ENCODE data around the gene ARMC5.

The ARMC5 gene

DNA sequence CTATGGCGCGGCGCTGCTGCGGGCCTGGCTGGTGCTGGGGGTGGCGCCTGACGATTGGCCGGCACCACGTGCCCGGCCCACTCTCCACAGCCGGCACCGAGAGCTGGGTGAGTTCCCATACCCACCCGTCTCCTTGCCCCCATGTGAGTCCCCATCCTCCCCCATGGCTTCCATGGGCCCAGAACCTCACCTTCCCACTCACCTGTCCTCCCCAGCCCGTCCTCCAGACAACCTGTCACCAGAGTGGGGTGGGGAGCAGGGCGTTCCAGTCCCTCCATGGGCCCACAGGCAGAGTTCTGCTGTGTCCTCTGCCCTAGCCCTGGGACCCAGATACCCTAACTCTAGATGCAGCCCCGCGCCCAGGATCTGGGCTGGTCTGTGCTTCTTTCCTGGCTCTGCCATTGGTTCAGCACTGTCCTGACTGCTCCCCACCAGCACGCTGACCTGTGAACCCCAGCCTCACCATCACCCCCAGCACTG is 5.5 kb downstream of the ARMC5 start:
- no peak overlapping the region for H3K27ac ChIP-seq (ENCODE audit: low read depth, low read length)
- no peaks in the 10 kb centered on the region; the same call in 1 of the 2 replicates for H3K27me3 ChIP-seq (ENCODE audit: control insufficient read depth, low read length)
- H3K4me2 ChIP-seq (ENCODE audit: low read length), result no peak overlapping the region
- peaks cover 6% of the 10 kb centered on the region for H4K20me1 ChIP-seq (ENCODE audit: control insufficient read depth, insufficient read depth, low read depth, low read length)
- peaks cover 18% of the 10 kb centered on the region for H3K4me1 ChIP-seq (ENCODE audit: control insufficient read depth, low read length)
- no peaks in the 10 kb centered on the region for H3K9me3 ChIP-seq (ENCODE audit: control insufficient read depth, insufficient read depth, low read length)
- H3K79me2 ChIP-seq (ENCODE audit: control insufficient read depth, low read length), result 0 out of 2 replicates have a peak, but pooled peaks cover 4% of the 10 kb centered on the region
- no peak overlapping the region for H3K4me3 ChIP-seq (ENCODE audit: low read length)
- no peaks in the 10 kb centered on the region for H3F3A ChIP-seq (ENCODE audit: control insufficient read depth, insufficient read depth)
- TF ChIP-seq, protein P1, sequence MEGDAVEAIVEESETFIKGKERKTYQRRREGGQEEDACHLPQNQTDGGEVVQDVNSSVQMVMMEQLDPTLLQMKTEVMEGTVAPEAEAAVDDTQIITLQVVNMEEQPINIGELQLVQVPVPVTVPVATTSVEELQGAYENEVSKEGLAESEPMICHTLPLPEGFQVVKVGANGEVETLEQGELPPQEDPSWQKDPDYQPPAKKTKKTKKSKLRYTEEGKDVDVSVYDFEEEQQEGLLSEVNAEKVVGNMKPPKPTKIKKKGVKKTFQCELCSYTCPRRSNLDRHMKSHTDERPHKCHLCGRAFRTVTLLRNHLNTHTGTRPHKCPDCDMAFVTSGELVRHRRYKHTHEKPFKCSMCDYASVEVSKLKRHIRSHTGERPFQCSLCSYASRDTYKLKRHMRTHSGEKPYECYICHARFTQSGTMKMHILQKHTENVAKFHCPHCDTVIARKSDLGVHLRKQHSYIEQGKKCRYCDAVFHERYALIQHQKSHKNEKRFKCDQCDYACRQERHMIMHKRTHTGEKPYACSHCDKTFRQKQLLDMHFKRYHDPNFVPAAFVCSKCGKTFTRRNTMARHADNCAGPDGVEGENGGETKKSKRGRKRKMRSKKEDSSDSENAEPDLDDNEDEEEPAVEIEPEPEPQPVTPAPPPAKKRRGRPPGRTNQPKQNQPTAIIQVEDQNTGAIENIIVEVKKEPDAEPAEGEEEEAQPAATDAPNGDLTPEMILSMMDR (IDR thresholded peaks at IDR 0.05; ENCODE audit: low read depth, low read length, poor library complexity, severe bottlenecking), result no peak
- H3K9me2 ChIP-seq (replicated peaks; ENCODE audit: control insufficient read depth, low read length), result no peaks in the 10 kb centered on the region
- no peaks in the 10 kb centered on the region for H3K36me3 ChIP-seq (ENCODE audit: control insufficient read depth, low read length)

DNA sequence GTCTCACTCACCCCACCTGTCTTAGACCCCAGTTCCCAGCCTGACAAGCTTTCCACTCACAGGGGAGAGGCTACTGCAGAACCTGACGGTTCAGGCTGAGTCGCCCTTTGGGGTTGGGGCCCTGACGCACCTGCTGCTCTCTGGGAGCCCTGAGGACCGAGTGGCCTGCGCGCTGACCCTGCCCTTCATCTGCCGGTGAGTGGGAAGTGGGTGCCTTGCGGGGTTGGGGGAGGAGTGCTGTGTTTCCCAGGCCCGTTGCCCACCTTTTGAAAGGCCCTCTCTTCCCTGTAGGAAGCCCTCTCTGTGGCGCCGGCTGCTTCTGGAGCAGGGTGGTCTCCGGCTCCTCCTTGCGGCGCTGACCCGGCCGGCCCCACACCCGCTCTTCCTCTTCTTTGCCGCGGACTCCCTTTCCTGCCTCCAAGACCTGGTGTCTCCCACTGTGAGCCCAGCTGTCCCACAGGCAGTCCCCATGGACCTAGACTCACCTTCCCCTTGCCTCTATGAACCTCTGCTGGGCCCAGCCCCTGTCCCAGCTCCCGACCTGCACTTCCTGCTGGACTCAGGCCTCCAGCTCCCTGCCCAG is 6.6 kb downstream of the ARMC5 start:
- Histone ChIP-seq H3K9me3 (ENCODE audit: control insufficient read depth, insufficient read depth, low read length) (no peaks in the 10 kb centered on the region), H3K4me1 (ENCODE audit: control insufficient read depth, low read length) (peaks cover 10% of the 10 kb centered on the region), H3K36me3 (ENCODE audit: control insufficient read depth, low read length) (no peaks in the 10 kb centered on the region), H3F3A (ENCODE audit: control insufficient read depth, insufficient read depth) (no peaks in the 10 kb centered on the region), H4K20me1 (ENCODE audit: control insufficient read depth, insufficient read depth, low read depth, low read length) (no peaks in the 10 kb centered on the region), H3K27me3 (ENCODE audit: control insufficient read depth, low read length) (no peaks in the 10 kb centered on the region), H3K9me2 (replicated peaks; ENCODE audit: control insufficient read depth, low read length) (no peaks in the 10 kb centered on the region), H3K4me3 (ENCODE audit: low read length) (no peak overlapping the region), H3K4me2 (ENCODE audit: low read length) (no peak overlapping the region), H3K27ac (ENCODE audit: low read depth, low read length) (no peak overlapping the region), H3K79me2 (ENCODE audit: control insufficient read depth, low read length) (no peaks in the 10 kb centered on the region)
- TF ChIP-seq, protein P1 (IDR thresholded peaks at IDR 0.05; ENCODE audit: low read depth, low read length, poor library complexity, severe bottlenecking), result no peak
- TF ChIP-seq EZH2phosphoT487 (IDR thresholded peaks at IDR 0.05; ENCODE audit: borderline replicate concordance, low read length), result no peak

DNA sequence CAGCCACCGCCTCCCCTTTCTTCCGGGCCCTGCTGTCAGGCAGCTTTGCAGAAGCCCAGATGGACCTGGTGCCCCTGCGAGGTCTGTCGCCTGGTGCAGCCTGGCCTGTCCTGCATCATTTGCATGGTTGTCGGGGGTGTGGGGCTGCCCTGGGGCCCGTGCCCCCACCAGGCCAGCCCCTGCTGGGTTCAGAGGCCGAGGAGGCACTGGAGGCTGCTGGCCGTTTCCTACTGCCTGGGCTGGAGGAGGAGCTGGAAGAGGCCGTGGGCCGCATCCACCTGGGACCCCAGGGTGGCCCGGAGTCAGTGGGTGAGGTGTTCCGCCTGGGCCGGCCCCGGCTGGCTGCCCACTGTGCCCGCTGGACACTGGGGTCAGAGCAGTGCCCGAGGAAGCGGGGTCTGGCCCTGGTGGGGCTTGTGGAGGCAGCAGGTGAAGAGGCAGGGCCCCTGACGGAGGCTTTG is 7.1 kb downstream of the ARMC5 start:
- H3K27ac ChIP-seq (ENCODE audit: low read depth, low read length), result no peak overlapping the region
- no peaks in the 10 kb centered on the region for H4K20me1 ChIP-seq (ENCODE audit: control insufficient read depth, insufficient read depth, low read depth, low read length)
- no peaks in the 10 kb centered on the region for H3K36me3 ChIP-seq (ENCODE audit: control insufficient read depth, low read length)
- H3K4me2 ChIP-seq (ENCODE audit: low read length), result no peak overlapping the region
- no peaks in the 10 kb centered on the region for H3F3A ChIP-seq (ENCODE audit: control insufficient read depth, insufficient read depth)
- H3K9me3 ChIP-seq (ENCODE audit: control insufficient read depth, insufficient read depth, low read length), result no peaks in the 10 kb centered on the region
- TF ChIP-seq, protein P1 (IDR thresholded peaks at IDR 0.05; ENCODE audit: low read depth, low read length, poor library complexity, severe bottlenecking), result no peak
- TF ChIP-seq EZH2phosphoT487 (IDR thresholded peaks at IDR 0.05; ENCODE audit: borderline replicate concordance, low read length), result no peak
- no peaks in the 10 kb centered on the region for H3K9me2 ChIP-seq (replicated peaks; ENCODE audit: control insufficient read depth, low read length)
- no peak overlapping the region for H3K4me3 ChIP-seq (ENCODE audit: low read length)
- no peaks in the 10 kb centered on the region for H3K79me2 ChIP-seq (ENCODE audit: control insufficient read depth, low read length)
- H3K27me3 ChIP-seq (ENCODE audit: control insufficient read depth, low read length), result no peaks in the 10 kb centered on the region
- H3K4me1 ChIP-seq (ENCODE audit: control insufficient read depth, low read length), result peaks cover 10% of the 10 kb centered on the region
